Fibroblast of mammary gland (primary cell): ENCODE measurements around the gene ICE2.

Experiments used
- DNase-seq: peaks from one replicate; pipeline ENCODE4 v3.0.0-alpha.2; 2010; ENCODE audit warnings: low read depth
- H3K4me3 ChIP-seq: 2 replicates; pipeline ENCODE4 v1.5.1; 2011; ENCODE audit warnings: low read depth, mild to moderate bottlenecking, low read length, moderate library complexity; ENCODE audit not compliant: control insufficient read depth
- TF ChIP-seq, protein P1 (sequence below): conservative IDR thresholded peaks from 2 replicates; pipeline ENCODE4 v1.5.1; 2011; ENCODE audit warnings: low read depth, low read length, inconsistent platforms; ENCODE audit not compliant: control insufficient read depth, insufficient read depth

The ICE2 gene

DNA sequence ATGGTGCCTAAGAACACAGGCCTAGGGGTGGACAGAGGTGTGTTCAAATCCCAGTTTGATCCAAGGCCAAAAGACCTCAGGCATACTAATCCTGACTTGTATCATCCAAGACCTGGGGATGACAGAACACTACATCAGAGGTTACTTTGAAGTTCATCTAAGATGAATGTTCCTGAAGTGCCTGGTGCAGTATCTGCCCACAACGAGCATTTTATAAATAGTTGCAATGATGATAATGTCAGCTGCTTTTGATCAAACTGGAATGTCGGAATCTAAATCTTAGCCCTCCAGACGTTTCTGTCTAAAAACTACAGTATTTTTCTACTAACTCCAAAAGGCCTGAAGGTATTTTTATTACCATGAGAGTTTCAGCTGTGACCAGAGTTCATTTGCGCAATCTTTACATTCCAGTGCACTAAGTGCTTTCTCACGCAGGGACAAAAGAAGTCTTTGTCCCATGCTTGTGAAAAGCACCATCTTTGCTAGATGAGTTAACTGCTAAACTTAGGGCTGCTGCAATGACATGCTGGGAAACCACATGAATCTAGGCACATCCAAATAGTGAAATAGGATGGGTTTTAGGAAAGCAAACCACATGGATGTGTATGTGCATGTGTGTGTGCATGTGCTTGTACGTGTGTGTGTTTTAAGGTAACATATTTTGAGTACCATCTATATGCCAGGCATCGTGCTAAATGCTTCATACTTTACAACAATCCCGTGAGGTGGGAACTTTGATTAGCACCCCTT, 99.2 kb downstream of the ICE2 start:
- peak; percentile 97 for DNase-seq
- TF ChIP-seq, protein P1, sequence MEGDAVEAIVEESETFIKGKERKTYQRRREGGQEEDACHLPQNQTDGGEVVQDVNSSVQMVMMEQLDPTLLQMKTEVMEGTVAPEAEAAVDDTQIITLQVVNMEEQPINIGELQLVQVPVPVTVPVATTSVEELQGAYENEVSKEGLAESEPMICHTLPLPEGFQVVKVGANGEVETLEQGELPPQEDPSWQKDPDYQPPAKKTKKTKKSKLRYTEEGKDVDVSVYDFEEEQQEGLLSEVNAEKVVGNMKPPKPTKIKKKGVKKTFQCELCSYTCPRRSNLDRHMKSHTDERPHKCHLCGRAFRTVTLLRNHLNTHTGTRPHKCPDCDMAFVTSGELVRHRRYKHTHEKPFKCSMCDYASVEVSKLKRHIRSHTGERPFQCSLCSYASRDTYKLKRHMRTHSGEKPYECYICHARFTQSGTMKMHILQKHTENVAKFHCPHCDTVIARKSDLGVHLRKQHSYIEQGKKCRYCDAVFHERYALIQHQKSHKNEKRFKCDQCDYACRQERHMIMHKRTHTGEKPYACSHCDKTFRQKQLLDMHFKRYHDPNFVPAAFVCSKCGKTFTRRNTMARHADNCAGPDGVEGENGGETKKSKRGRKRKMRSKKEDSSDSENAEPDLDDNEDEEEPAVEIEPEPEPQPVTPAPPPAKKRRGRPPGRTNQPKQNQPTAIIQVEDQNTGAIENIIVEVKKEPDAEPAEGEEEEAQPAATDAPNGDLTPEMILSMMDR = no peak
- no peak overlapping the region for H3K4me3 ChIP-seq

DNA sequence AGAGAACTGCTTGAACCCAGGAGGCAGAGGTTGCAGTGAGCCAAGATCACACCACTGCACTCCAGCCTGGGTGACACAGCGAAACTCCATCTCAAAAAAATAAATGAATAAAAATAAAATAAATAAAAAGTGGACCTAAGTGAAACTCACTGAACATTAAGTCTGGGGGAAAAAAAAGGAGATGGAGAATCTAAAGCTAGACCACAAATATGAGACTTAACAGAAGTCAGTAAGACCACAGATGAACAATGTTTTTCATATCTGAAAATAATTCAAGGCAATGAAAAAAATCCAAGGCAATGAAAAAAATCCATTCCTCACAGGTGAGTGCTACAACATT, 99.8 kb downstream of the ICE2 start:
- no peak overlapping the region for H3K4me3 ChIP-seq
- DNase-seq = no peak
- TF ChIP-seq, protein P1 = no peak

DNA sequence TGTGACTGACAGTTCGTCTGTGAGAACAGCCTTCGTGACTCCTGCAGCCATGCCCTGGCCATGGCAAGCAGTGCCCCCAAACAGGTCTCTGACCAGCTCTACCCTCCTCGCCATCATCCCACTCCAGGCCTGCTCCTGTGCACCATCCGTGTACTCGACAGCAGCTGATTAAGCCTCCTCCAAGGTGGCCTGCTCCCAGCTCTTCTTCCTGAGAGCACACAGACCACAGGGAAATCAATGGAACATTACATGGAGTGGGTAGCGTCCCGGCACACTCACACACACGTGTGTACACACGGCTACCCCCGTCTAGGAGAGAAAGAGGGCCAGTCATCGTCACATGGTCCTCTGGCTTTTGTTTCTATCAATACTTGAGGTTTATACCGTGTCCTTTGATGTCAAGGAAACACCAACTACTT, 102.3 kb downstream of the ICE2 start:
- H3K4me3 ChIP-seq = no peak overlapping the region
- TF ChIP-seq, protein P1 = no peak
- peak; percentile 73 for DNase-seq

DNA sequence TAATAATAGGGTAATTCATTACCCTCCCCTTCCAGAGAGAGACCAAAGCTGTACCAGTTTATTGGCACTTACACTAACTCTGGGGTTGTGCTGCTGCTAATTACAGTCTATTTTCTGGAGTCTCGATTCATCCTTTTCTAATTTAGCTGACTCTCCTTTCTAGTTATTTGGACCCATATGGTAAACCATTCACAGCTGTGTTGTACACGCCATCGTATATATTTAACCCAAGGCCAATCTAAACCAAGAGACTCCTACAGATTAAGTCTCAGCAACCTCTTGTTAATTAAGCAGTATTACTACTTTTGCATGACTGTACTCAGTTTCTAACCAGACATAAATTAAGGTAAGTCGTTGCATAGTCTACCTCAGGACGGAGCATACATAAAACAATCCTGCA, 103.6 kb downstream of the ICE2 start:
- peak; percentile 41 for DNase-seq
- TF ChIP-seq, protein P1 = no peak
- H3K4me3 ChIP-seq = no peak overlapping the region

DNA sequence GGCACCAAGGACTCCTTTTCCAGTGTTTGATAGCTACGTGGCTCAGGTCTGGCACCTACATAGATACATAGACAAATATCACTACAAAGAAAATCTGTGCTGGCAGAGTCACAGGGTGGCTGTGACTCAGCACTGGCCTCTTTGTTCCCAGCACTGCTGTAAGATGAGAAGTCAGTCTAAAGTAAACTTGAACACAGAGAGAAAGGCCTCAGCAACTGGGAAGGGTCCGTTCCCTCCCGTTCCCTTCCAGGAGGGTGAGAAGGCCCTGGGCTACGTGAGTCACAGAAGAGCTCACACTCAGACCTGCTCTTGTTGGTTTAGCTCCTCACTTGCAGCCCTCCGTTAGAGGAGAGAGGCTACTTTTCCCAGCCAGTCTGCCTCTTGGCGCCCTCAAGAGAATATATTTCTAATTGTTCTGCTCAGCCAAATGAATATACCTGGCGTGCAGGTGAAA, 104.3 kb downstream of the ICE2 start:
- DNase-seq = peak; percentile 98
- TF ChIP-seq, protein P1 = no peak
- H3K4me3 ChIP-seq = no peak overlapping the region

DNA sequence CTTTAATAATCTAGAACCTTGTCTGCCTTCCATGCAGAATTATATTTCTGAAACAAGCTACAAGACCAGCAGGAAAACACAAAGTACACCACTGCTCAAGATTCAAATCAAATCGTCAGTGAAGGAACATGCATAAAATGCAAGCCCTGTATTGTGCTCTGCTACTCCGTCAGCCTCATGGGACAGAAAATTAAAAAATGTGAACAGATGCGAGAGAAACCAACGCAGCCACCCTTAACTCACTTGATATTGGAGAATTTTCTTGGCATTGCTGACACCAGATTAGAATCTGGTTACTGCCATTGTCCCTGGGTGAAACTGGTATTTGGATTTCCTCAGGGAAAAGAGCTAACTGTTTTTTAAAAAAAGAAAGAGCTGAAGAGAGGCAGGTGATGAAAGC, 104.7 kb downstream of the ICE2 start:
- no peak for DNase-seq
- TF ChIP-seq, protein P1 = no peak
- no peak overlapping the region for H3K4me3 ChIP-seq
